GM18909 (cell line): ENCODE measurements around the gene VPS29.
A peak's percentile ranks its signal among the peaks of the same experiment; 100 is the strongest.
"Not testable (repeated sequence)": the region's sequence is repeated elsewhere in the genome, so short reads cannot be mapped to it uniquely, and the experiment has no call there.

Experiments used
- ATAC-seq: cut with Tn5 transposase; IDR thresholded peaks from one replicate; pipeline ENCODE4 v1.9.1; 2021; ENCODE audit warnings: mild to moderate bottlenecking; ENCODE audit not compliant: unreplicated experiment, poor library complexity

VPS29 gene

GRCh38 chr12:110528277-110528839, 26.4 kb upstream of the VPS29 start:
- no peak for ATAC-seq

DNA sequence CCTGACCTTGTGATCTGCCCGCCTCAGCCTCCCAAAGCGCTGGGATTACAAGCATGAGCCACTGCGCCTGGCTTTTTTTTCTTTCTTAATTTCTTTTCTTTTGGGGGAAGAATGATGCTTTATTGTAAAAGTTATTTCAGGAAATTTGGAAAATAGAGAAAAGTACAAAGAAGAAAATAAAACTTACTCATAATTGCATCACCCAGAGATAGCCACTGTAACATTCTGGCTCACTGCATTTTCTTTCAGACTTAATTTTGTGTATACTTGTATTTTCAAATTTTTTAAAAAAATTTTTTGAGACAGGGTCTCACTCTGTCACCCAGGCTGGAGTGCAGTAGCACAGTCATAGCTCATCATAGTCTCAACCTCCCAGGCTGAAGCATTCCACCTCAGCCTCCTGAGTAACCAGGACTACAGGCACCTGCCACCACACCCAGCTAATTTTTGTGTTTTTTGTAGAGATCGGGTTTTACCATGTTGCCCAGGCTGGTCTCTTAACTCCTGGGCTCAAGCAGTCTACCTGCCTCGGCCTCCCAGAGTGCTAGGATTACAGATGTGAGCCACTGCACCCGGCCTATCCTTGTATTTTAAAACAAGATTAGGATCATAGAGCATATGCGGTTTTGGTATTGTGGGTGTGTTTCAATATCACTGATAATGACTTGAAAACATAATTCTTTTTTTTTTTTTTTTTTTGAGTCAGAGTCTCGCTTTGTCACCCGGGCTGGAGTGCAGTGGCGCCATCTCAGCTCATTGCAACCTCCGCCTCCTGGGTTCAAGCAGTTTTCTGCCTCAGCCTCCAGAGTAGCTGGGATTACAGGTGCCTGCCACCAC, 19.2 kb upstream of the VPS29 start:
- ATAC-seq = not testable (repeated sequence)

GRCh38 chr12:110518014-110518413, 16.1 kb upstream of the VPS29 start:
- not testable (repeated sequence) for ATAC-seq

GRCh38 chr12:110516995-110517394, 15.1 kb upstream of the VPS29 start:
- ATAC-seq = no peak

GRCh38 chr12:110514363-110514762, 12.5 kb upstream of the VPS29 start:
- no peak for ATAC-seq

DNA sequence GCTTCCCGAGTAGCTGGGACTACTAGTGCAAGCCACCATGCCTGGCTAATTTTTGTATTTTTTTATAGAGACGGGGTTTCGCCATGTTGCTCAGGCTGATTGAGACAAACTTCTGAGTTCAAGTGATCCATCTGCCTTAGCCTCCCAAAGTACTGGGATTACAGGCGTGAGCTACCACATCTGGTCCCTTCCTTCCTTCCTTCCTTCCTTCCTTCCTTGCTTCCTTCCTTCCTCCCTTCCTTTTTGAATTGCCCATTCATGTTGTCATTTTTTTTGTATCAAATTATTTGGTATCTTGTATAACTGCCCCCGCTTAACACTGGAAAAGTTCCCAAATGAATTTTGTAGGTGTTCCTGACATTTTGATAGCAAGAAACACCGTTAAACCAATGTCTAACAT, 11.9 kb upstream of the VPS29 start:
- ATAC-seq = no peak

GRCh38 chr12:110508071-110508586, 6.2 kb upstream of the VPS29 start:
- ATAC-seq = no peak

DNA sequence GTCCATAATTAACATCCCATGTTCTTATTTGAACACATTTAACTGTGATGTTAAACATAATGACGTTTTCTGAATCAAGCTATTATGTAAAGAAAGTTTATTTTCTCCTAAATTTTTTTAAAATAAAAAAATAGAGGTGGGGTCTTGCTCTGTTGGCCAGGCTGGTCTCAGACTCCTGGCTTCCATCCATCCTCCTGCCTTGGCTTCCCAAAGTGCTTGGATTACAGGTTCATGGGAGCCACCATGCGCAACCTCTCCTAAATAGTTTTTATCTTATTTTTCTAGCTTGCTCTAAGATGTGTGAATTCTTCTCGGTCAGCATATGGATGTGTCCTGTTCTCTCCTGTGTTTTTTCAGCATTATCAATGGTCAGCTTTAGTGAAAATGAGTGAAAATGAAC, 3.4 kb upstream of the VPS29 start:
- ATAC-seq = no peak

DNA sequence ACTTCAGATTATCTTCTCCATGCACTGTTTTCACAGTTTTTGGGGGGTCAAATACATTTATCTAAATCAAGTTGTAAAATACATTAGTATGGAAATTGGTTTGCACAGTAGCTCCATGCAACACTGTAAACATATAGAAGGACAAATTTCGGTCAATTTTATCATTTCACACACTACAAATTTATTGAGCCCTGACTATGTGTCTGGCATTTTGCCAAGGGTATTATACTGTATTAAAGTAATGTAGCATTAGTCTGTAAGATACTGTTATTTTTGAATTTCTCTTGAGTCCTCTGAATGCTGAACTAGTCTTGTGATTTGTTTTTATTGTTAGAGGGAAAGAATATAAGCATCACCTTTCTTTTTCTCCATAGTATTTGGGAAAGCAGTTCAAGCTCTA, 1.5 kb upstream of the VPS29 start:
- ATAC-seq = no peak

- peak; percentile 17 for ATAC-seq
Measured at GRCh38 chr12:110501399-110501751, 536 bp downstream of the VPS29 start.

GRCh38 chr12:110498984-110499706, 2.8 kb downstream of the VPS29 start:
- ATAC-seq = no peak

GRCh38 chr12:110475426-110475825, 26.5 kb downstream of the VPS29 start:
- ATAC-seq = no peak

DNA sequence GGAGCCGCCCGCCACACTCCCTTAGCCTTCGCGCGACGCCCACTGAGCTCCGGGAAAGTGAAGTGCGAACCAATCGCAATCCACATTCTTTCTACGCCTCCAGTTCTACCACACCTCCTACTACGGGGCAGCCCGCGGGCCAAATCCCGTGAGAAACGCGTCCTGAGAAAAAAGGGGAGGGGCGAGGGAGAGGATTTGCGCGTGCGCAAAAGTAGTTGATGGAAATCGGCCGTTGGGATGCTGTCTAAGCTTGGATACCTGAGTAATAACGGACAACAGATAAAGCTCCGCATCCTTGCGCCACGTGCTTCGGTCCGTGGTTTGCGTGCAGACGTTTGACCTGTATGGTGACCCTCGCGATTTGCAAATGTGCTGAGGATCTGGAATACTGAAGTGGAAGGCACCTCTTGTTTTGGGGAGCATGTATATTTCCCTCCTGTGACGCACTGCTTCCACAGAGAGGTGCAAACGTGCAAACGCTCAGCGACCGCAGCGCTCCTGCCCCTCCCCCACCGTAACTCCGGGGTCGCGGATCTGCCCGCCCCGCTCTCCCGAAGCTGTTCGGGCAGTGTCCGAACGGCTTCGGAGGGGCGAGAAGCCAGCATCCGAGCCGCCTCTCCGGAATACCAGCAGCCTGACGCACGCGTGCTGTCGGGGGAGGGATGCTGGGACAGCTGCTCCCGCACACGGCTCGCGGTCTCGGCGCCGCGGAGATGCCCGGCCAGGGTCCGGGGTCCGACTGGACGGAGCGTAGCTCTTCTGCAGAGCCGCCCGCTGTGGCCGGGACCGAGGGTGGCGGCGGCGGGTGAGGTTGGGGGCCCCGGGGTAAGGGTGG, 33.5 kb downstream of the VPS29 start, which contains the start of the genes FAM216A and GPN3:
Gene FAM216A (plus strand): TSS at position 632 of the 835 bp plus-strand sequence. CDS start 31 bp downstream, at position 663.
Gene GPN3 (minus strand): TSS at position 44 of the 835 bp plus-strand sequence. CDS start 54 bp downstream, outside the sequence.
- ATAC-seq = peak; percentile 83

GRCh38 chr12:110467847-110468213, 34.1 kb downstream of the VPS29 start:
- no peak for ATAC-seq

GRCh38 chr12:110466791-110467190, 35.1 kb downstream of the VPS29 start:
- no peak for ATAC-seq

GRCh38 chr12:110465765-110466164, 36.1 kb downstream of the VPS29 start:
- ATAC-seq = not testable (repeated sequence)

- ATAC-seq = no peak
Measured at GRCh38 chr12:110465024-110465423, 36.9 kb downstream of the VPS29 start.

GRCh38 chr12:110461189-110461588, 40.7 kb downstream of the VPS29 start:
- ATAC-seq = not testable (repeated sequence)

DNA sequence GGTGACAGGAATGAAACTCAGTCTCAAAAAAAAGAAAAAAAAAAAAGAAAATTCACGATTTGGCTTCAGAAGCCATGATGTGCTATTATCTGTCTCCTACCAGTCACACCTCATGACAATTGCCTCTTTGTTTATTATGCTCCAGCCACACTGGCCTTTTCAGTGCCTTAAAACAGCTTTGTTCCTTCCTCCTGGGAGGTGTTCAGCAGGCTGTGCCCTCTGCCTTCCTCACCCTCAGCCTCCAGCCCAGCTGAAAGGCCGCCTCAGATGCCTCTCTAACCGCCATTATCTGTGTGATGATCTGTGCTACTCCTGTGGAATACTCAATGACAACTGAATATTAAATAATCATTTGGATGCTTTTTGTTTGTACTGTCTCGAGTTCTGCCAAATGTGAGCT, 43.2 kb downstream of the VPS29 start:
- ATAC-seq = no peak
